Left hindlimb (tissue), 1 donor: ENCODE measurements around the gene MCM9.
"Not testable (repeated sequence)": the region's sequence is repeated elsewhere in the genome, so short reads cannot be mapped to it uniquely, and the experiment has no call there.

ENCODE experiments used
- DNase-seq: peaks from one replicate; pipeline ENCODE4 v3.0.0-alpha.2; 2018

MCM9 gene

GRCh38 chr6:118788702-118789101 lies 146.3 kb downstream of the MCM9 start:
- no peak for DNase-seq

- DNase-seq = peak; percentile 62
These were observed 147.1 kb downstream of the MCM9 start for GRCh38 chr6:118787724-118788423.

GRCh38 chr6:118786596-118787453 lies 148.1 kb downstream of the MCM9 start:
- no peak for DNase-seq

DNA sequence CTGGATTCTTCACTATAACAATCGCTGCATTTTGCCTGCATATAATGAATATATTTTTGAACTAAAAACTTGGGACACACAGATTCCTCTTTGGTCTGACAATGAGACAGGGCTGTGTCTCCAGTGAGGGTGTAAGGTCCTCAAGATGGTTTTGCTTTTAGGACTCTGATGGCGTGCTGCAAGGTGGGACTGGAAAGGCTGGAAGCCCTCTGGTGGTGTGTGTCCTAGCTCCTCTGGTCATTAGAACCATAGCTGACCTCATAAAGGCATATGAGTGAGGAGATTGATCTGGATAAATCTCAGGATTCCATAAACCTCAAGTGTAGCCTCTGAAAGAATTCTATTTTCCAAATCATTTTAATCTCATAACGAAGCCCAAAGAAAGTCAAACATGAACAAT lies 149.4 kb downstream of the MCM9 start:
- no peak for DNase-seq

- DNase-seq = no peak
These were observed 150.3 kb downstream of the MCM9 start for GRCh38 chr6:118784641-118785164.

- DNase-seq = no peak
These were observed 150.9 kb downstream of the MCM9 start for GRCh38 chr6:118783931-118784550.

DNA sequence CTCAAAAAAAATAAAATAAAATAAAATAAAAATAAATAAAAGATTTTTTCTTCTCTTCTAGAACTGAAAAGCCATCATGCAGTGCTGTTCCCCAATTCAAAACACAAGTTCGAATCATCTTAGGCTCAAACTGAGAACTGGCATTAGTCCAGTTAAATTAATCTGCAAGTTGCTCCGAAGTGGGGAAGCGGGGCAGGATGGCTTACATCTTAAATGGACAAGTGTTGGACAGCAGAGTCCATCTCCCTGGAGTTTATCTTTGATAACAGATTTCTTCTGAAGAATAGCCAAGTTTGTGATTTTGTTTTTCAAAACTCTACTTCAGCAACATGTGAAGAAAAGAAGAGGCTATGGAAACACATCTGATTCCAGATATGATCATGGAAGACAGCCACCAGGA lies 152.3 kb downstream of the MCM9 start:
- no peak for DNase-seq

DNA sequence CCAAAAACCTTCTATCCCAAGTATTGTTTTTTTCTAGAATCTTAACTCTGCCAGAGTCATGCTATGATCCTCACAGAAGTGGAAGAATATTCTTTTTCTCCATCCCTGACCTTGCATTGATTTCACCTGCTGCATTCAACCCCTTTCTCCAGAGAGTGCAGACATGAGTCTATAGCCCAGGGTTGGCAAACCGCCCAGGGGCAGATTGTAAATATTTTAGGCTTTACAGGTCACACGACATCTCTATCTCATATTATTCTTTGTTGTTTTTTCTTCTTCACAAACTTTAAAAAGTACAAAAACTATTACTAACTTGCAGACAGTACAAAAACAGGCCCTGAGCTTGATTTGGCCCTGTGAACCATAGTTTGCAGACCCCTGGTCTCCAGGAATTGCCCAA lies 153.1 kb downstream of the MCM9 start:
- no peak for DNase-seq

GRCh38 chr6:118780668-118781067 lies 154.3 kb downstream of the MCM9 start:
- no peak for DNase-seq

GRCh38 chr6:118776607-118777549 lies 158.1 kb downstream of the MCM9 start:
- DNase-seq = peak; percentile 52

- DNase-seq = no peak
These were observed 159.6 kb downstream of the MCM9 start for GRCh38 chr6:118775381-118775780.

GRCh38 chr6:118774581-118774980 lies 160.4 kb downstream of the MCM9 start:
- DNase-seq = no peak

DNA sequence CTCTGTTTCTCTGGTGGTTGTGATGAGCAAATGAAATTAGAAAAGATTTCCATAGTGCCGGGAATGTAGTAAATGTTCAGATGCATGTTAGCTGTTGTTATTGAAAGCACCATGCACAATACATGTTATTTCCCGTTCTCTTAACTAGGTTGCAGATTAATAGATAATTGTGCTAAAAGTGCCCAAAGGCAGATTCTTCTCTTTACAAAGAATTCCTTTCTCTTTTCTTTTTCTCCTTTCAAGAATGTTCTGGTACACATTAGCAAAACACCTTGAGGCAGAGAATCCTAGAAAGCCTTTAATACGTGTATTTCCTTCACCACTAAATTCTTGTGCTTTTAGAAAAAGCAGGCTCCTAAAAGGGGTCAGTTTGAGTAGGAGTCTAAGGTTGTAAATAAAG lies 162.1 kb downstream of the MCM9 start:
- no peak for DNase-seq

GRCh38 chr6:118771253-118771652 lies 163.7 kb downstream of the MCM9 start:
- no peak for DNase-seq

DNA sequence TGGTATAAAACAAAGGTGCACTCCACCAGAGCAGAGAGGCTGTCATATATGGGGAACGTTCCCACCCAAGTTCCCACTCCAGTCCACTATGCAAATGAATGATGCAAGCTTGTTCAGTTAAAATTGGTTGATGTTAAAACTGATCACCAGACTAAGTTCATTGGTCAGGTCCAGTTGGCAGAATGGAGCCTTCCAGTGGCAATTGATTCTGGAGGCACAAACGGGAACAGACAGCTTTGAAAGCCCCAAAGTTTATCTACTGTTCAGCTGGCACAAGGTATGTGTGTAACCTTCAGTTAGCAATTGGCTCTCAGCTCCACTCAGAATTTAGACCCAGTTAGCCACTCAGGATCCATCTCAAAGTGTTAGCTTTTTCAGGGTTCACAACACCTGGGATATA lies 164.1 kb downstream of the MCM9 start:
- no peak for DNase-seq

GRCh38 chr6:118770112-118770788 lies 164.7 kb downstream of the MCM9 start:
- DNase-seq = no peak

GRCh38 chr6:118768904-118769325 lies 166.0 kb downstream of the MCM9 start:
- DNase-seq = no peak

DNA sequence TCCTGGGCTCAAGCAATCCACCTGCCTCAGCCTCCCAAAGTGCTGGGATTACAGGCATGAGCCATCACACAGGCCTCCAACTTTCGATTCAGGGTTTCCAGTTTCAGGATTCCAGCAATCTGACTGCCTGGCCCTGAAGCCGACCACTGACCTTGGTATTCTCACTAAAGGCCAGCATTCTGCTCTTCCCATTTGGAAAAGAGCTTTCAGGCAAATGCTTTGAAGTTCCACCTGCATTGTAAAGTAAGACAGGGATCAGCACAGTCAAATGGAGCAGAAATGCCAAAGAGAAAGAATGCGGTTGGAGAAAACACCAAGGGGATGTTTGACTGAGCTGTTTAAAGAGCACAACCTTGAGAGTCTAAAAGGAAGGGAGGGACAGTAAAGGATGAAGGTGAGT lies 166.5 kb downstream of the MCM9 start:
- DNase-seq = no peak

GRCh38 chr6:118765316-118765715 lies 169.6 kb downstream of the MCM9 start:
- DNase-seq = not testable (repeated sequence)

- no peak for DNase-seq
These were observed 170.2 kb downstream of the MCM9 start for GRCh38 chr6:118764766-118765165.
